Mesodermal cell (in vitro differentiated cells): ENCODE results near the gene WSCD1.

Source experiments
- H3K27ac ChIP-seq: 2 replicates; pipeline ENCODE4 v1.7.0; 2013; ENCODE audit warnings: mild to moderate bottlenecking, low read depth, low read length, moderate library complexity; ENCODE audit not compliant: severe bottlenecking
- H3K36me3 ChIP-seq: 2 replicates; pipeline ENCODE4 v1.7.1; 2013; ENCODE audit warnings: mild to moderate bottlenecking, low read length, moderate library complexity; ENCODE audit not compliant: control insufficient read depth, insufficient read depth
- H3K4me1 ChIP-seq: one replicate; pipeline ENCODE4 v1.7.1; 2013; ENCODE audit warnings: mild to moderate bottlenecking, low read length; ENCODE audit not compliant: insufficient read depth, control insufficient read depth, poor library complexity, severe bottlenecking
- H3K4me3 ChIP-seq: 2 replicates; pipeline ENCODE4 v1.7.0; 2013; ENCODE audit warnings: low read length, control low read depth, mild to moderate bottlenecking; ENCODE audit not compliant: insufficient read depth, poor library complexity, severe bottlenecking; ENCODE audit errors: extremely low read depth
- H3K9me3 ChIP-seq: 2 replicates; pipeline ENCODE4 v1.7.1; 2013; ENCODE audit warnings: mild to moderate bottlenecking, low read length, moderate library complexity; ENCODE audit not compliant: control insufficient read depth
- WGBS, 2 experiments: methylation state at CpG; one replicate each; pipeline ENCODE4 v1.1.5; 2013; ENCODE audit warnings: missing lambda C conversion rate in 2 of 2; ENCODE audit not compliant: insufficient coverage in 2 of 2; 5-methylcytosine and 5-hydroxymethylcytosine counted together

WSCD1 gene

DNA sequence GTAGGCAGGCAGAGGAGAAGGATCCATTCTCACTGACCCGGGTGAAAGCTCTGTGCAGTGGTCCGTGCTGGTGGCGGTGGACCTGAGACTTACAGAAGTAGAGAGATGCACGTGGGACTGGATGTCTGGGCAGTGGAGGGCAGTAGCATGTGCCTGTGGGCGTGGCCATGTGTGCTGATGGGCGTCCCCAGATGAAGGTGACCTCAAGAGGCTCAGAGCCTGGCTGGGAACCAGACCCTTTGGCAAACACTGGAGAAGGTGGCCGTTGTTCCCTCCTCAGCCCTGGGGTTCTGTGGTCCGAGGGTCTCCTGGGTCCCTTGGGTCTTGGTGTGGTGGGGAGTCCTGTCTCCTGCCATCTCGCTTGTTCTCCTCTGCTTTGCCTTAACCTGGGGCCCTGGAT lies 15.6 kb downstream of the WSCD1 start:
- Histone ChIP-seq H3K27ac (no peak overlapping the region), H3K9me3 (no peaks in the 10 kb centered on the region), H3K4me1 (no peaks in the 10 kb centered on the region), H3K36me3 (no peaks in the 10 kb centered on the region), H3K4me3 (no peak overlapping the region)
- WGBS, 2 experiments: 90 to 100% methylated on average over 3 to 5 of the region's 9 CpGs

DNA sequence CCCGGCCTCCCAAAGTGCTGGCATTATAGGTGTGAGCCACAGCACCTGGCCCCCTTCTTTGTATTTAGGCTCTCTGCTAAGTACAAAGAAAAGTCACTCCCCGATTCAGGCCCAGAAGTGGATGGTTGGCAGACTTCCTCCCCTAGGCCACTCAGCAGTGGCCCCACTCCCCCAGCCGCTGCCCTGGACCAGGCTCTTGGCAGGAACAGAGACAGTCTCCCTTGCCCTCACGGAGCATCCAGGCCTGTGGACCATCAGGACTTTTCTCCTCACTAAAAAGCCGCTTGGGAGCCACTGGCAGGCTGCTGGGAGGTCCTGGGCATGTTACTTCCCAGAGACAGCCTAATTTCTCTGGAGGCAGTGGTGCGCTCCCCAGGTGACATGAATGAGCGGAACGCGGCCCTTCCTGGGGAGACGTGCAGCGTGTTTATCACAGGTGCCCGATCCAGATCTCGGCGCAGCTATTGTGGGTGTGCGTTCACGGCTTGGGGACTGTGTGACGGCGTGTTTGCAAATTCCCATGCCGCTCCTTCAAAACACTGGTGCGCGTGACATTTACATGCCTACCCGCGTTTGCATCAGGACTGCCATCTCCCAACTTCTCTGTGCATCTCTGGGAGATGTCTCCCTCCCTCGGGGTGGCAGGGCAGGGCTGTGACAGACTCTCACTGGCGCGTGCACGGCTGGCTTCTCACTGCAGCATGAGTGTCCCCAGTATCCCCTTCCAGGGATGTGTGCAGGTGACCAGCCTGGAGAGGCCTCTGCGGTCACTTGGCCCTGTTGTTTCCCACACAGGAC lies 16.6 kb downstream of the WSCD1 start:
- no peaks in the 10 kb centered on the region for H3K36me3 ChIP-seq
- H3K27ac ChIP-seq: no peak overlapping the region
- 94 to 96% methylated on average over 28 of the region's 28 CpGs for WGBS, 2 experiments

DNA sequence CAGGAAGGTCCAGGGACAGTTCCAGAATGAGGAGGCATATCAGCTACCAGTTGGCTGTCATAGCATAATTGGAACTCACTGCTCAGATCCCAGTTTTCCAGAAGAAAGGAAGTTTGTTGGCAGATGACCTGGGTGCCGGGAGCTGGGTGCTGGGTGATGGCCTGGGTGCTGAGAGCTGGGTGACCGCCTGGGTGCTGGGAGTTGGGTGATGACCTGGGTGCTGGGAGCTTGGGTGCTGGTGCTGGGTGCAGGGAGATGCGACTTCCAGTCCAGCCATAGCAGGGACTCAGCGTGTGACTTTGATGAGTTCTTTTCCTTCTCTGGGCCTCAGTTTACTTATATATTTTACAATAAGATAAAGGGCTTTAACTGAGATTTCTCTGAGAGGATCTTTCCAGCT lies 18.0 kb downstream of the WSCD1 start:
- no peaks in the 10 kb centered on the region for H3K36me3 ChIP-seq
- H3K4me3 ChIP-seq: no peak overlapping the region
- no peaks in the 10 kb centered on the region for H3K9me3 ChIP-seq
- H3K4me1 ChIP-seq: no peaks in the 10 kb centered on the region
- no peak overlapping the region for H3K27ac ChIP-seq
- WGBS, 2 experiments: 67 to 92% methylated on average over 1 to 2 of the region's 4 CpGs

More for the DNA sequence above, 16.6 kb downstream of the WSCD1 start:
- no peaks in the 10 kb centered on the region for H3K9me3 ChIP-seq
- H3K4me1 ChIP-seq: no peaks in the 10 kb centered on the region
- no peak overlapping the region for H3K4me3 ChIP-seq

DNA sequence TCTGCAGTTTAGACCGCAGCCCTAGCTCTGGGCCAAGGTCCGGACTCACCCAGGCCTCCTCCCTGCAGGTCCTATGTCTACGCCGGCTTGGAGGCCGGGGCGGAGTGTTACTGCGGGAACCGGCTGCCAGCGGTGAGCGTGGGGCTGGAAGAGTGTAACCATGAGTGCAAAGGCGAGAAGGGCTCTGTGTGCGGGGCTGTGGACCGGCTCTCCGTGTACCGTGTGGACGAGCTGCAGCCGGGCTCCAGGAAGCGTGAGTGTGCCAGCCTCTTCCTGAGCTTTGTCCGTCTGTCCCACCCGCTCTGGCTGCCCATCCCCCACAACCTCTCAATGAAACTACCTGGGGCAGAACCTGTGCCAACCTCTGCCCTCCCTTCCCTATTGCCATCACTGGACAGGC lies 20.1 kb downstream of the WSCD1 start:
- Histone ChIP-seq H3K36me3 (no peaks in the 10 kb centered on the region), H3K4me1 (no peaks in the 10 kb centered on the region), H3K9me3 (no peaks in the 10 kb centered on the region), H3K4me3 (no peak overlapping the region), H3K27ac (no peak overlapping the region)
- 96% methylated on average over 18 to 19 of the region's 20 CpGs for WGBS, 2 experiments

DNA sequence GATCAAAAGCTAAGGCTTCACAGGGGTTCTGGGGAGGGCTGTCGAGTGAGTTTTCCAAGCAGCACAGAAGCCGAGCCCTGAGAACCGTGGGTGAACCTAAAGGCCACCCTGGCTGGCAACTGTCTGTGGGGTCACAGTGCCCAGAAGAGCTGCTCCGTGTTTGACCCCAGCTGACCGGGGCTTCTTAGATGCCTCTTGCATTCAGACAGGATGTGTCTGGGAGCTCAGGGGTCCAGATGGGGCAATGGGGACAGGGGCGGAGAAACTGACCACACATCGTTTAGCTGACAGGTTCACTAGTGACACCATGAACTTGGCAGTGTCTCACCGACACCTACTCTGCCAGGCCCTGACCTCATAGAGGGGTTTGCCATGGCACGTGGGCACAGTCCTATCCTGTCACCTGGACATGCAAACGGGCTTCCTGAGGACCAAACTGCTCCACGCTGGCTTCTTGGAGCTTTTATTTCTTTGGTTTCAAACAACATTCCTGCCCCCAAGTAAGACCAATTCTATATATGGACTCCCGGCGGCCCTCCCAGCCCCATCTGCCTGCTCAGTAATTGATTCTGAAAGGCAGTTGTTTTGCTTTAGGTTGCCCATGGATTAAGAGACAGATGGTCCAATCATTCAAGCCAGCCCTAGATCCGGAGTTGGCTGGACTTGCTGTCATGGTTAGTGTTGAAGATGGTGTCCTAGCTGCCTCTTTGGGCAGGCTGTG lies 22.2 kb downstream of the WSCD1 start:
- Histone ChIP-seq H3K4me3 (no peak overlapping the region), H3K36me3 (no peaks in the 10 kb centered on the region), H3K9me3 (no peaks in the 10 kb centered on the region), H3K27ac (no peak overlapping the region), H3K4me1 (no peaks in the 10 kb centered on the region)
- WGBS, 2 experiments: 88 to 92% methylated on average over 12 to 13 of the region's 14 CpGs

DNA sequence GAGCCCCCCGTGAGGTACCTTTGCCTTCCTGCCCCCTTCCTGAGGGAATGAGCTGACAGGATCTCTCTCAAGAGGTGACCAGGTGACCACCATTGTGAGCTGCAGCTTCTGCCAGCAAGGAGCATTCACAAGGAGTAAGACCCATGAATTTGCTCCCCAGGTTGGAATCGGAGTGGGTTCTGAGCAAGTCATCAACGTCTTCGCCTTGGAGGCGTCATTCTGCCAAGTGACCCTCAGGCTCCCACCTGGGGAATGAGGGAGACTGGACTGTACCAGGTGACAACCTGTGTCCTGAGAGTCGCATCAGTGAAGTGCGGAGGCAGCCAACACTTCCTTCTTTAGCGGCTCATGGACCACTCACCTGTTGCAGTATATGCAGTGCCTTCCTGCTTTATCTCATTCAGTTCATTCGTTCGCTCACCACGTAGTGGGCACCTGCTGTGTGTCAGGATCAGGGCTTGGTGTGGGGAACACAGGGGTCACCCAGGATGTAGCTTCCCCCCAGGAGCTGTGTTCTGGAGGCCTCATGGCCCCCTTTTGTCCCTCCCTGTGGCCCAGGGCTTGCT lies 22.8 kb downstream of the WSCD1 start:
- WGBS, 2 experiments: 91 to 96% methylated on average over 10 to 11 of the region's 11 CpGs

DNA sequence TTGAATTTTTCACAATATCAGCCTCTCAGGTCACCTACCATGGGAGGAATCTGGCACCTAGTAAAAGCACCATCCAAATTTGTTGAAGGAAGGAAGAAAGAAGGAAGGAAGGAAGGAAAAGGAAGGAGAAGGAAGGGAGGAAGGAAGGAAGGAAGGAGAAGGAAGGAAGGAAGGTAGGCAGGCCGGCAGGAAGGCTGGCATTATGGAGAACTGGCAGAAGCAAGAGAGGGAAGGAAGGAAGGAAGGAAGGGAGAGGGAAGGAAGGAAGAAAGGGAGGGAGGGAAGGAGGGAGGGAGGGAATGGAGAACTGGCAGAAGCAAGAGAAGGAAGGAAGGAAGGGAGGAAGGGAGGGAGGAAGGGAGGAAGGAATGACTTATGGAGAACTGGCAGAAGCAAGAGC lies 24.3 kb downstream of the WSCD1 start:
- no peaks in the 10 kb centered on the region for H3K36me3 ChIP-seq
- 88 to 100% methylated on average over 1 of the region's 1 CpG for WGBS, 2 experiments
- H3K4me3 ChIP-seq: no peak overlapping the region
- H3K27ac ChIP-seq: no peak overlapping the region
- no peaks in the 10 kb centered on the region for H3K4me1 ChIP-seq
- no peaks in the 10 kb centered on the region for H3K9me3 ChIP-seq

More for the DNA sequence above, 22.8 kb downstream of the WSCD1 start:
- Histone ChIP-seq H3K4me1 (no peaks in the 10 kb centered on the region), H3K27ac (no peak overlapping the region), H3K4me3 (no peak overlapping the region), H3K36me3 (no peaks in the 10 kb centered on the region), H3K9me3 (no peaks in the 10 kb centered on the region)

DNA sequence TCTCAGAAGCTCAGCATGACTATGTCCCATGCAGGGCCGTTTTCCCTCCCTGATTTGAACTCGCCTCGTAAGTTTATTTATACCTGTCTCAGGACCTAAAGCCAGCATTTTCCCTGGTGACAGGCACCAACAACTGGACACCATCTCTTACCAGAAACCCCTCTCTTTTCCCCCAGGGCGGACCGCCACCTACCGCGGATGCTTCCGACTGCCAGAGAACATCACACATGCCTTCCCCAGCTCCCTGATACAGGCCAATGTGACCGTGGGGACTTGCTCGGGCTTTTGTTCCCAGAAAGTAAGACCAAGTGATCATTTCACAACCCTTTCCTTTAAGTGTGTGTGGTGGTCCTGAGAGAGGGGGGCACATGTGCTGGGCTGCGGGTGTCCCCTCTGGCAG lies 24.7 kb downstream of the WSCD1 start:
- Histone ChIP-seq H3K36me3 (no peaks in the 10 kb centered on the region), H3K4me3 (no peak overlapping the region), H3K4me1 (no peaks in the 10 kb centered on the region), H3K9me3 (no peaks in the 10 kb centered on the region), H3K27ac (no peak overlapping the region)
- 85 to 93% methylated on average over 6 to 9 of the region's 11 CpGs for WGBS, 2 experiments

DNA sequence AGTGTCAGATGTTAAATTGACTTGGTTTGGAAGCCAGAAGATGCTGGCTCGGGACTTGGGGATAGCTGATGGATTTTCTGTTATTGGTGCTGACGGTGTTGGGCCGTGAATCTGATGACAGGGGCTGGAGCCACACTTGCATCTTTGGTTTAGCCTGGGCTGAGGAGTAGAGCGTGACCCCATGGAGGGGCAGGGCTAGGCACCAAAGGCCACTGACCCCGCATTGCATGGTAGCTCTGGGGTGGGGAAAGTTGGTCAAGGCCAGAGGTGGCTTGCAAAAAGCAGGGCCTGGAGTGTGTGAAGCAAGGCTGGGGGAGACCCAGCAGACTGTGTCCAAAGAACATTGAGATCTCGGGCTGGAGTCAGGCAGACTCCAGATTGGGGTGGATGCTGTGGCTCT lies 25.3 kb downstream of the WSCD1 start:
- 93 to 95% methylated on average over 5 to 6 of the region's 6 CpGs for WGBS, 2 experiments
- no peaks in the 10 kb centered on the region for H3K9me3 ChIP-seq
- H3K4me1 ChIP-seq: no peaks in the 10 kb centered on the region
- no peak overlapping the region for H3K4me3 ChIP-seq
- H3K36me3 ChIP-seq: no peaks in the 10 kb centered on the region
- no peak overlapping the region for H3K27ac ChIP-seq

DNA sequence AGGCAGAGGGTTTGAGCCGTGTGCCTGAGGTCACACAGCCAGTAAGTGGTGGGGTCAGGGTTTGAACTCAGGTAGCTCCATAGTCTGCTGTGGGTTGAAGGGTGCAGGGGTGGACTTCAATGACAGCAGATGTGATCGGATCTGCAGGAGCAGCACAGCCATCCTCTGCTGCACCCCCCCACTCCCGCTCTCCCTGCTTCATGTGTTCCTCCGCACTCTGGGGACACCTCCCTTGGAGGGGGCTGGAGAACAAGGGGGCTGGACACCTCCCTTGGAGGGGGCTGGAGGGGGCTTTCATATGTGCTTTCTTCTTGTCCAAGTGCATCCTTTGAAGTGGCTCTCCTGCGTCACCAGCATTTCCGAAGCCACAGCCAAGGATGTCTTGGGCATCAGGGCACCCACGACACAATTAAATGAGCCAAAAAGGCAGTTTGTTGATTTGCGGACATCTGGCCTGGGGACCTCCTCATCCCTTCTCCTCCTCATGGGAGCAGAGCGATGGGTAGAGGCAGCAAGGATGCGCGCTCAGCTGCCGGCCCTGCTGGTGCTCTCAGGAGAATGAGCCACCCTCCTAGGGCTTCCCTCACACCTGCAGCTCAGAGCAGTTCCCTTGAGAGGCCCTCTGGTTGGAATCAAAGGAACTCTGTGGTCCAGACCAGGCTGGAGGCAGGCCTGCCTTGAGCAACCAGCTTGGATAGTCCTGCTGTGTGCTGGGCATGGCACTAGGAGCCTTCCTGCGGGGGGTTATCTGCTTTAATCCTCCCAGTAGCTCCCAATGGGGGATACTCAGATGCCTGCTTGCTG lies 26.2 kb downstream of the WSCD1 start:
- H3K27ac ChIP-seq: no peak overlapping the region
- 93 to 95% methylated on average over 10 of the region's 13 CpGs for WGBS, 2 experiments
- no peak overlapping the region for H3K4me3 ChIP-seq
- no peaks in the 10 kb centered on the region for H3K36me3 ChIP-seq
- no peaks in the 10 kb centered on the region for H3K4me1 ChIP-seq
- no peaks in the 10 kb centered on the region for H3K9me3 ChIP-seq
